ENCODE data around the gene SPATA6. TPM values are rescaled to one million over a fixed set of nuclear protein-coding genes. Genes with fewer than 3 reads are reported as not detected.

Gene SPATA6
- total and polyA plus RNA-seq, 2 experiments from 2014 or later = 10.6 to 13.3 TPM

DNA sequence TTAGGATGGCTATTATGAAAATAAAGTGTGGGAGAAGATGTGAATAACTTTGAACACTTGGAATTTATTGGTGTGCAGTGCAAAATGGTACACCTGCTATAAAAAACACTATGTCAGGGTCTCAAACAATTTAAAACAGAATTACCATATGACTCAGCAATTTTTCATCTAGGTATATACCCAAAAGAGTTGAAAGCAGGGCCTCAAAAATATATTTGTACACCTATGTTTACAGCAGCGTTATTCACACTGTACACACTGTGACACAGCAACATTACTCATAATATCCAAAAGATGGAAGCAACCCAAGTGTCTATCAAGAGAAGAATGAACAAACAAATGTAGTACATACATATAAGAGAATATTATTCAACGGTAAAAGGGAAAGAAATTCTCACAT lies 75.8 kb downstream of the SPATA6 start:
- Histone ChIP-seq H3K9me2 (ENCODE audit: insufficient read depth) (no peaks in the 10 kb centered on the region), H2AFZ (no peak overlapping the region), H3K36me3 (ENCODE audit: insufficient read depth) (no peaks in the 10 kb centered on the region), H3K79me2 (replicated peaks; ENCODE audit: insufficient read depth) (no peaks in the 10 kb centered on the region), H3K4me1 (ENCODE audit: insufficient read depth) (no peaks in the 10 kb centered on the region), H4K20me1 (replicated peaks; ENCODE audit: insufficient read depth) (no peaks in the 10 kb centered on the region), H3F3A (replicated peaks; ENCODE audit: low read depth) (no peaks in the 10 kb centered on the region), H3K4me2 (no peak overlapping the region), H3K27ac (ENCODE audit: low read depth) (no peak overlapping the region), H3K27me3 (ENCODE audit: insufficient read depth) (no peaks in the 10 kb centered on the region), H3K4me3 (no peak overlapping the region)
- TF ChIP-seq, protein P1, sequence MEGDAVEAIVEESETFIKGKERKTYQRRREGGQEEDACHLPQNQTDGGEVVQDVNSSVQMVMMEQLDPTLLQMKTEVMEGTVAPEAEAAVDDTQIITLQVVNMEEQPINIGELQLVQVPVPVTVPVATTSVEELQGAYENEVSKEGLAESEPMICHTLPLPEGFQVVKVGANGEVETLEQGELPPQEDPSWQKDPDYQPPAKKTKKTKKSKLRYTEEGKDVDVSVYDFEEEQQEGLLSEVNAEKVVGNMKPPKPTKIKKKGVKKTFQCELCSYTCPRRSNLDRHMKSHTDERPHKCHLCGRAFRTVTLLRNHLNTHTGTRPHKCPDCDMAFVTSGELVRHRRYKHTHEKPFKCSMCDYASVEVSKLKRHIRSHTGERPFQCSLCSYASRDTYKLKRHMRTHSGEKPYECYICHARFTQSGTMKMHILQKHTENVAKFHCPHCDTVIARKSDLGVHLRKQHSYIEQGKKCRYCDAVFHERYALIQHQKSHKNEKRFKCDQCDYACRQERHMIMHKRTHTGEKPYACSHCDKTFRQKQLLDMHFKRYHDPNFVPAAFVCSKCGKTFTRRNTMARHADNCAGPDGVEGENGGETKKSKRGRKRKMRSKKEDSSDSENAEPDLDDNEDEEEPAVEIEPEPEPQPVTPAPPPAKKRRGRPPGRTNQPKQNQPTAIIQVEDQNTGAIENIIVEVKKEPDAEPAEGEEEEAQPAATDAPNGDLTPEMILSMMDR (conservative IDR thresholded peaks at IDR 0.05; ENCODE audit: low read depth in 2 of 2) = no peak
- TF ChIP-seq CREB1 (CRISPR knock-in tag; IDR thresholded peaks at IDR 0.05; ENCODE audit: low read depth) (no peak), EZH2phosphoT487 (IDR thresholded peaks at IDR 0.05; ENCODE audit: unreplicated experiment) (no peak), STAT1 (IDR thresholded peaks at IDR 0.05; ENCODE audit: unreplicated experiment) (no peak), ZNF331 (CRISPR knock-in tag; IDR thresholded peaks at IDR 0.05; ENCODE audit: low read depth) (no peak), NANOG (IDR thresholded peaks at IDR 0.05; ENCODE audit: borderline replicate concordance) (no peak), JUNB (IDR thresholded peaks at IDR 0.05; ENCODE audit: unreplicated experiment) (no peak), EZH2 (IDR thresholded peaks at IDR 0.05; ENCODE audit: low read depth, unreplicated experiment) (no peak), POLR2AphosphoS5 (IDR thresholded peaks at IDR 0.05; ENCODE audit: low read depth) (no peak), ZNF114 (CRISPR knock-in tag; IDR thresholded peaks at IDR 0.05) (no peak)
- TF ChIP-seq, protein P2, sequence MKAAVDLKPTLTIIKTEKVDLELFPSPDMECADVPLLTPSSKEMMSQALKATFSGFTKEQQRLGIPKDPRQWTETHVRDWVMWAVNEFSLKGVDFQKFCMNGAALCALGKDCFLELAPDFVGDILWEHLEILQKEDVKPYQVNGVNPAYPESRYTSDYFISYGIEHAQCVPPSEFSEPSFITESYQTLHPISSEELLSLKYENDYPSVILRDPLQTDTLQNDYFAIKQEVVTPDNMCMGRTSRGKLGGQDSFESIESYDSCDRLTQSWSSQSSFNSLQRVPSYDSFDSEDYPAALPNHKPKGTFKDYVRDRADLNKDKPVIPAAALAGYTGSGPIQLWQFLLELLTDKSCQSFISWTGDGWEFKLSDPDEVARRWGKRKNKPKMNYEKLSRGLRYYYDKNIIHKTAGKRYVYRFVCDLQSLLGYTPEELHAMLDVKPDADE (IDR thresholded peaks at IDR 0.05) = no peak
- TF ChIP-seq, protein P3, sequence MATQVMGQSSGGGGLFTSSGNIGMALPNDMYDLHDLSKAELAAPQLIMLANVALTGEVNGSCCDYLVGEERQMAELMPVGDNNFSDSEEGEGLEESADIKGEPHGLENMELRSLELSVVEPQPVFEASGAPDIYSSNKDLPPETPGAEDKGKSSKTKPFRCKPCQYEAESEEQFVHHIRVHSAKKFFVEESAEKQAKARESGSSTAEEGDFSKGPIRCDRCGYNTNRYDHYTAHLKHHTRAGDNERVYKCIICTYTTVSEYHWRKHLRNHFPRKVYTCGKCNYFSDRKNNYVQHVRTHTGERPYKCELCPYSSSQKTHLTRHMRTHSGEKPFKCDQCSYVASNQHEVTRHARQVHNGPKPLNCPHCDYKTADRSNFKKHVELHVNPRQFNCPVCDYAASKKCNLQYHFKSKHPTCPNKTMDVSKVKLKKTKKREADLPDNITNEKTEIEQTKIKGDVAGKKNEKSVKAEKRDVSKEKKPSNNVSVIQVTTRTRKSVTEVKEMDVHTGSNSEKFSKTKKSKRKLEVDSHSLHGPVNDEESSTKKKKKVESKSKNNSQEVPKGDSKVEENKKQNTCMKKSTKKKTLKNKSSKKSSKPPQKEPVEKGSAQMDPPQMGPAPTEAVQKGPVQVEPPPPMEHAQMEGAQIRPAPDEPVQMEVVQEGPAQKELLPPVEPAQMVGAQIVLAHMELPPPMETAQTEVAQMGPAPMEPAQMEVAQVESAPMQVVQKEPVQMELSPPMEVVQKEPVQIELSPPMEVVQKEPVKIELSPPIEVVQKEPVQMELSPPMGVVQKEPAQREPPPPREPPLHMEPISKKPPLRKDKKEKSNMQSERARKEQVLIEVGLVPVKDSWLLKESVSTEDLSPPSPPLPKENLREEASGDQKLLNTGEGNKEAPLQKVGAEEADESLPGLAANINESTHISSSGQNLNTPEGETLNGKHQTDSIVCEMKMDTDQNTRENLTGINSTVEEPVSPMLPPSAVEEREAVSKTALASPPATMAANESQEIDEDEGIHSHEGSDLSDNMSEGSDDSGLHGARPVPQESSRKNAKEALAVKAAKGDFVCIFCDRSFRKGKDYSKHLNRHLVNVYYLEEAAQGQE (IDR thresholded peaks at IDR 0.05; ENCODE audit: unreplicated experiment) = no peak
- TF ChIP-seq, protein P4, sequence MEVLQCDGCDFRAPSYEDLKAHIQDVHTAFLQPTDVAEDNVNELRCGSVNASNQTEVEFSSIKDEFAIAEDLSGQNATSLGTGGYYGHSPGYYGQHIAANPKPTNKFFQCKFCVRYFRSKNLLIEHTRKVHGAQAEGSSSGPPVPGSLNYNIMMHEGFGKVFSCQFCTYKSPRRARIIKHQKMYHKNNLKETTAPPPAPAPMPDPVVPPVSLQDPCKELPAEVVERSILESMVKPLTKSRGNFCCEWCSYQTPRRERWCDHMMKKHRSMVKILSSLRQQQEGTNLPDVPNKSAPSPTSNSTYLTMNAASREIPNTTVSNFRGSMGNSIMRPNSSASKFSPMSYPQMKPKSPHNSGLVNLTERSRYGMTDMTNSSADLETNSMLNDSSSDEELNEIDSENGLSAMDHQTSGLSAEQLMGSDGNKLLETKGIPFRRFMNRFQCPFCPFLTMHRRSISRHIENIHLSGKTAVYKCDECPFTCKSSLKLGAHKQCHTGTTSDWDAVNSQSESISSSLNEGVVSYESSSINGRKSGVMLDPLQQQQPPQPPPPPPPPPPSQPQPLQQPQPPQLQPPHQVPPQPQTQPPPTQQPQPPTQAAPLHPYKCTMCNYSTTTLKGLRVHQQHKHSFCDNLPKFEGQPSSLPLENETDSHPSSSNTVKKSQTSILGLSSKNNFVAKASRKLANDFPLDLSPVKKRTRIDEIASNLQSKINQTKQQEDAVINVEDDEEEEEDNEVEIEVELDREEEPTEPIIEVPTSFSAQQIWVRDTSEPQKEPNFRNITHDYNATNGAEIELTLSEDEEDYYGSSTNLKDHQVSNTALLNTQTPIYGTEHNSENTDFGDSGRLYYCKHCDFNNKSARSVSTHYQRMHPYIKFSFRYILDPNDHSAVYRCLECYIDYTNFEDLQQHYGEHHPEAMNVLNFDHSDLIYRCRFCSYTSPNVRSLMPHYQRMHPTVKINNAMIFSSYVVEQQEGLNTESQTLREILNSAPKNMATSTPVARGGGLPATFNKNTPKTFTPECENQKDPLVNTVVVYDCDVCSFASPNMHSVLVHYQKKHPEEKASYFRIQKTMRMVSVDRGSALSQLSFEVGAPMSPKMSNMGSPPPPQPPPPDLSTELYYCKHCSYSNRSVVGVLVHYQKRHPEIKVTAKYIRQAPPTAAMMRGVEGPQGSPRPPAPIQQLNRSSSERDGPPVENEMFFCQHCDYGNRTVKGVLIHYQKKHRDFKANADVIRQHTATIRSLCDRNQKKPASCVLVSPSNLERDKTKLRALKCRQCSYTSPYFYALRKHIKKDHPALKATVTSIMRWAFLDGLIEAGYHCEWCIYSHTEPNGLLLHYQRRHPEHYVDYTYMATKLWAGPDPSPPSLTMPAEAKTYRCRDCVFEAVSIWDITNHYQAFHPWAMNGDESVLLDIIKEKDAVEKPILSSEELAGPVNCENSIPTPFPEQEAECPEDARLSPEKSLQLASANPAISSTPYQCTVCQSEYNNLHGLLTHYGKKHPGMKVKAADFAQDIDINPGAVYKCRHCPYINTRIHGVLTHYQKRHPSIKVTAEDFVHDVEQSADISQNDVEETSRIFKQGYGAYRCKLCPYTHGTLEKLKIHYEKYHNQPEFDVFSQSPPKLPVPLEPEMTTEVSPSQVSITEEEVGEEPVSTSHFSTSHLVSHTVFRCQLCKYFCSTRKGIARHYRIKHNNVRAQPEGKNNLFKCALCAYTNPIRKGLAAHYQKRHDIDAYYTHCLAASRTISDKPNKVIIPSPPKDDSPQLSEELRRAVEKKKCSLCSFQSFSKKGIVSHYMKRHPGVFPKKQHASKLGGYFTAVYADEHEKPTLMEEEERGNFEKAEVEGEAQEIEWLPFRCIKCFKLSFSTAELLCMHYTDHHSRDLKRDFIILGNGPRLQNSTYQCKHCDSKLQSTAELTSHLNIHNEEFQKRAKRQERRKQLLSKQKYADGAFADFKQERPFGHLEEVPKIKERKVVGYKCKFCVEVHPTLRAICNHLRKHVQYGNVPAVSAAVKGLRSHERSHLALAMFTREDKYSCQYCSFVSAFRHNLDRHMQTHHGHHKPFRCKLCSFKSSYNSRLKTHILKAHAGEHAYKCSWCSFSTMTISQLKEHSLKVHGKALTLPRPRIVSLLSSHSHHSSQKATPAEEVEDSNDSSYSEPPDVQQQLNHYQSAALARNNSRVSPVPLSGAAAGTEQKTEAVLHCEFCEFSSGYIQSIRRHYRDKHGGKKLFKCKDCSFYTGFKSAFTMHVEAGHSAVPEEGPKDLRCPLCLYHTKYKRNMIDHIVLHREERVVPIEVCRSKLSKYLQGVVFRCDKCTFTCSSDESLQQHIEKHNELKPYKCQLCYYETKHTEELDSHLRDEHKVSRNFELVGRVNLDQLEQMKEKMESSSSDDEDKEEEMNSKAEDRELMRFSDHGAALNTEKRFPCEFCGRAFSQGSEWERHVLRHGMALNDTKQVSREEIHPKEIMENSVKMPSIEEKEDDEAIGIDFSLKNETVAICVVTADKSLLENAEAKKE (CRISPR knock-in tag; IDR thresholded peaks at IDR 0.05) = no peak
- Mint-ChIP-seq H3K9me3 (no peaks in the 10 kb centered on the region), H3K36me3 (ENCODE audit: low read depth) (no peaks in the 10 kb centered on the region), H3K27ac (peak overlapping the region; percentile 88), H3K4me3 (no peak overlapping the region), H3K4me1 (peaks cover 7% of the 10 kb centered on the region; the same call in 2 of the 3 replicates), H3K27me3 (ENCODE audit: insufficient read depth, low read depth, poor library complexity) (no peaks in the 10 kb centered on the region)
- ATAC-seq = no peak
- no peak for DNase-seq (ENCODE audit: low spot score)
